Activated B cell treated with CpG ODN at 0.5 μM for 24 hours (primary cell): Measurements from ENCODE around the gene INTS13. TPM values are rescaled to one million over a fixed set of nuclear protein-coding genes. Genes with fewer than 3 reads are reported as not detected.
A peak's percentile ranks its signal among the peaks of the same experiment; 100 is the strongest.
"Not testable (repeated sequence)": the region's sequence is repeated elsewhere in the genome, so short reads cannot be mapped to it uniquely, and the experiment has no call there.

Experiments
- ATAC-seq: fragments of 200-7000 bp; cut with Tn5 transposase; one replicate; pipeline ENCODE4 v1.10.0; 2021; ENCODE audit warnings: low read depth, mild to moderate bottlenecking, moderate library complexity
- CTCF ChIA-PET: fragments of 350-600 bp; sonication (Branson Sonifier 250); formaldehyde crosslinking; loops from one replicate; lab custom pipeline; 2021; ENCODE audit warnings: antibody characterized with exemption; lab: Charles Lee
- POLR2A ChIA-PET: fragments of 350-600 bp; sonication (Branson Sonifier 250); formaldehyde crosslinking; loops from one replicate; lab custom pipeline; 2021; ENCODE audit warnings: antibody characterized with exemption; lab: Charles Lee
- DNase-seq: peaks from one replicate; pipeline ENCODE4 v3.0.0; 2022
- H3K27ac Mint-ChIP-seq: one replicate; pipeline ENCODE4 v1.8.0; 2020; ENCODE audit warnings: mixed read lengths
- H3K27me3 Mint-ChIP-seq: one replicate; pipeline ENCODE4 v1.8.0; 2021; ENCODE audit warnings: mixed read lengths
- H3K36me3 Mint-ChIP-seq: one replicate; pipeline ENCODE4 v1.8.0; 2021; ENCODE audit warnings: low read depth, mixed read lengths
- H3K4me1 Mint-ChIP-seq: one replicate; pipeline ENCODE4 v1.8.0; 2021; ENCODE audit warnings: mixed read lengths
- H3K4me3 Mint-ChIP-seq: one replicate; pipeline ENCODE4 v1.8.0; 2020; ENCODE audit warnings: mild to moderate bottlenecking, mixed read lengths
- H3K9me3 Mint-ChIP-seq: one replicate; pipeline ENCODE4 v1.8.0; 2020; ENCODE audit warnings: mixed read lengths
- CTCF ChIP-seq: fragments of 200-600 bp; IDR thresholded peaks from one replicate; pipeline ENCODE4 v1.8.0; 2022; ENCODE audit warnings: antibody characterized with exemption, mild to moderate bottlenecking
- intact Hi-C: fragments of 100-400 bp; cut with micrococcal nuclease; formaldehyde crosslinking; loops from one replicate; pipeline ENCODE4 v1.15.1; 2024
- total RNA-seq: library from RNA; stranded (reverse); gene quantifications from 2 replicates; pipeline ENCODE4 v1.2.3, GENCODE V29; 2022

Gene INTS13
- total RNA-seq, 1 donor from 2014 or later = 25.0 TPM

DNA sequence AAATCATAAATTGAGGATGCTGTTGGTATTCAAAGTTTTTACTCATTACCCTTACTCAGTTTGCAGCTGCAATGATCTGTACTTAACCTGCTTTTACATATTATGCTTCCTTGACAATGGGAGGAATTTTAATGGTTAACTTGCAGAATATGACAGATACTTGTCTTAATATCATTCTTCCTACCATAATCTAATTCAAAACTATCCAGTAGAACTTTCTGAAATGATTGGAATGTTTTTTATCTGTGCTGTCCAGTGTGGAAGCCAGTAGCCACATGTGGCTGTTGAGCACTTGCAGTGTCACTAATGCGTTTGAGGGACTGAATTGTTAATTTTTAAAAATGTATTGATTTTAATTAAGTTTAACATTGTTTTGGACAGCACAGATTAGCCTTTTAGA lies 24.0 kb upstream of the INTS13 start:
- Mint-ChIP-seq H3K9me3 (no peaks in the 10 kb centered on the region), H3K4me1 (no peaks in the 10 kb centered on the region), H3K36me3 (peaks cover 69% of the 10 kb centered on the region), H3K27ac (no peak overlapping the region), H3K27me3 (no peaks in the 10 kb centered on the region), H3K4me3 (no peak overlapping the region)
- intact Hi-C loops = no loop called here
- ChIA-PET CTCF (no interaction called here), POLR2A (no interaction called here)
- ATAC-seq = no peak
- no peak for DNase-seq
- no peak for TF ChIP-seq CTCF

GRCh38 chr12:26961391-26961790 lies 23.6 kb upstream of the INTS13 start:
- POLR2A ChIA-PET, ATAC-seq, DNase-seq, H3K27ac Mint-ChIP-seq, H3K27me3 Mint-ChIP-seq, intact Hi-C loops, H3K4me3 Mint-ChIP-seq, H3K9me3 Mint-ChIP-seq, H3K4me1 Mint-ChIP-seq, CTCF ChIA-PET: not testable (repeated sequence)
- peaks cover 70% of the 10 kb centered on the region for H3K36me3 Mint-ChIP-seq

GRCh38 chr12:26954027-26954426 lies 16.2 kb upstream of the INTS13 start:
- ChIA-PET CTCF (no interaction called here), POLR2A (no interaction called here)
- ATAC-seq (no peak), DNase-seq (no peak)
- no peaks in the 10 kb centered on the region for H3K9me3 Mint-ChIP-seq
- no peaks in the 10 kb centered on the region for H3K27me3 Mint-ChIP-seq
- intact Hi-C loops = no loop called here
- H3K4me3 Mint-ChIP-seq = no peak overlapping the region
- H3K36me3 Mint-ChIP-seq = peaks cover 53% of the 10 kb centered on the region
- no peak for TF ChIP-seq CTCF
- no peak overlapping the region for H3K27ac Mint-ChIP-seq
- peaks cover 12% of the 10 kb centered on the region for H3K4me1 Mint-ChIP-seq

DNA sequence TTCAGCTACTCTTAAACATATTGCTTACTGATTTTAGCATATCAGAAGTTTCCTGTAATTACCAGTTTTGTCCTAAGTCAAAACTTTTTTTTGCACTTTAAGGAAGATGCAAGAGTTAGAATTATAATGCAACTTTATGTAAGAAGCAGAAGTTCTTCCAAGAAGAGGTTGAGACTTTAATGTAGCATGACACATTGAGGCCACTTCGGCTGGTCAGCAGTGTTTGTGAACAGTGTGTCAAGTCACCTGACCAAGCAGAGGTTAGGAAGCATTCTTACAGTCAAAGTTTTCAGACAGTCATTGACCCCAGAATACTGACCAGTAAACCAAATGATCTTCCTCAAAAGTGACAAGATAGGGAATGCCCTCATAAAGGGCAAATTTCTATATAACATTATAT lies 15.7 kb upstream of the INTS13 start:
- ChIA-PET CTCF (no interaction called here), POLR2A (interaction anchor here (0.7 kb wide), 1 partner anchor 9 kb away, joined by 5 read pairs; no protein-coding TSS in a partner anchor)
- TF ChIP-seq CTCF = no peak
- Mint-ChIP-seq H3K27ac (no peak overlapping the region), H3K4me1 (peaks cover 13% of the 10 kb centered on the region), H3K27me3 (no peaks in the 10 kb centered on the region), H3K36me3 (peaks cover 54% of the 10 kb centered on the region), H3K9me3 (peaks cover under 1% of the 10 kb centered on the region), H3K4me3 (no peak overlapping the region)
- DNase-seq = no peak
- ATAC-seq = no peak
- intact Hi-C loops = no loop called here

DNA sequence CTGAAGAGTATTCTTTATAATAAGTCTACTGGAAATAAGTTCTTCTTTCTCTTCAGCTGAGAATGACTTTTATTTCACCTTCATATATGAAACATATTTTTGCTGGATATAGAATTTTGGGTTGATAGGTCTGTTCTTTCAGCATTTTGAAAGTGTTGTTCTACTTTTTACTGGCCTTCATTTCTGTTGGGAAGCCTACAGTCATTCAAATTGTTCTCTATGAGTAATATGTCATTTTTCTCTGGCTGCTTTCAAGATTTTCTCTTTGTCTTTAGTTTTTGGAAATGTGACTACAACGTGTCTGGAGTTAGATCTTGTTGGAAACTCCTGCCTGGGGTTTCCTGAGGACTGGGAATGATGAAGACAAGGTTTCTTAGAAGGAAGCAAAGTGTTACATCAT lies 10.5 kb upstream of the INTS13 start:
- Mint-ChIP-seq H3K27me3 (no peaks in the 10 kb centered on the region), H3K27ac (no peak overlapping the region), H3K9me3 (peaks cover 9% of the 10 kb centered on the region), H3K4me1 (peaks cover 32% of the 10 kb centered on the region), H3K4me3 (no peak overlapping the region), H3K36me3 (peaks cover 43% of the 10 kb centered on the region)
- ATAC-seq (no peak), DNase-seq (no peak)
- TF ChIP-seq CTCF = no peak
- POLR2A ChIA-PET = no interaction called here
- CTCF ChIA-PET = no interaction called here
- intact Hi-C loops = no loop called here

- peak overlapping the region; percentile 73 for H3K27ac Mint-ChIP-seq
- no peak for DNase-seq
- ATAC-seq = no peak
- peaks cover 30% of the 10 kb centered on the region for H3K36me3 Mint-ChIP-seq
- no peaks in the 10 kb centered on the region for H3K27me3 Mint-ChIP-seq
- peaks cover 2% of the 10 kb centered on the region for H3K9me3 Mint-ChIP-seq
- ChIA-PET POLR2A (no interaction called here), CTCF (no interaction called here)
- H3K4me1 Mint-ChIP-seq = peaks cover 71% of the 10 kb centered on the region
- H3K4me3 Mint-ChIP-seq = peak overlapping the region; percentile 60
- no peak for TF ChIP-seq CTCF
- intact Hi-C loops = no loop called here
These were observed 3.4 kb upstream of the INTS13 start for GRCh38 chr12:26941215-26941594.
